ENCODE data around the gene TRIM59. TPM values are rescaled to one million over a fixed set of nuclear protein-coding genes. Genes with fewer than 3 reads are reported as not detected.

TRIM59 gene
- total RNA-seq = 12.5 and 19.4 TPM in 2 replicates

DNA sequence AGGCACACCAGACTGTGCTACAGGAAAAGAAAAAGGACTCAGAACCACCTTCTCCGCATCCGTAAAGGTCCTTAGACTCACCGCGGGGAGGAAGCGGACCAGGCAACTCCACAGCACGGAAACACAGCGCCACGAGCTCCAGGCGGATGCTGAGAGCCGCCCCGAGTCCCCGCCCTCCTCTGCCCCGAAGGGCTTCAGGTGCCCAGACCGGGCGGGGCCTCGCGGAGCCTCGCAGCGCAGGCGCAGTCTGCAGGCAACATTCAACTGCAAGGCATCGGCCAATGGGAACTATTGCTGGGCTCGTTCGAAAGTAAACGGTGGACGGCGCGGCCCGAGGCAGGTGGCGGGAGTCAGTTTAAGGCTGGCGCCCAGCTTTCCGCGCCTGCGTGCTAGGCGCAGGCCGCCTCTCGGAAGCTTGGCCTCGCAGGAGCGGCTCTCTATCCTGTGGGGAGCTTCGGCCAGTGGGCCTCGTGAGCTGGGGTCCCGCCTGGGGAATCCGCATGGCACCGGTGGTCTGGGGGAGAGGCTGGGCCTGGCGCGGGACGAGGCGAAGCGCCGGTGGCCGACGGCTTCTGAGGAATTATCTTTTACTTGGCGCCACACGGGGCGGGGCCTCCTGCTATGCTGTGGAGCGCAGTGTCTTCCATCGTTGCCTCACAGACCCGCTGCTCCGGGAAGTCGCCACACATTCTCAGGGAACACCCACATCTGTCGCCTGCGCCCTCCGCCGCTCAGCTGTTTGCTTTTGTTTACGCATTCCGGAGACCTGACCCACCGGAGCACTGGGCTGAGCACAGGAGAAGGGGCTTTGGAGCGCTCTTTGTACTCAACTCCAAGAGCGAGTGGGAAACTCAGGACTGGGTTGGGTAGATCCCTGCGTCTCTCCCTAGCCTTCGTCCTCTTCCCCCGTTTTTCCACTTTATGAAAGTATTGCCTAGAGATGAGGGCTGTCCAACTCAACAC is at the start of gene TRIM59:
Gene TRIM59, minus strand, starts transcription at position 151 of the 963 bp plus-strand sequence. CDS start 10,603 bp downstream, outside the sequence.
- peak; percentile 91 to 96 for DNase-seq (ENCODE audit: low read depth in 2 of 2)

- no peak for DNase-seq (ENCODE audit: low read depth in 2 of 2)
Observed at GRCh38 chr3:160498202-160498601, 48.6 kb upstream of the TRIM59 start.

DNA sequence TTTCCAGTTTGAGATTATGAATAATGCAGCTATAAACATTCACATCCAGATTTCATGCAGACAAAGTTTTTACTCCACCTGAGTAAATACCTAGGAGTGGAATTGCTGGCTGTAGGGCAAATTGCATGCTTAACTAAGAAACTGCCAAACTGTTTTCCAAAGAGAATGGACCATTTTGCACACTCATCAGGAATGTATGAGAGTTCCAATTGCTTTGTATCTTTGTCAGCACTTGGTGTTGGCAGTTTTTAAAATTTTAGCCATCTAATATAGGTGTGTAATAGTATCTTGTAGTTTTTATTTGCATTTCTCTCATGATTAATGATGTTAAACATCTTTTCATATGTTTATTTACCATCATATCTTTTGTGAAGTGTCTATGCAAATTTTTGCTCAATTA is 40.6 kb upstream of the TRIM59 start:
- no peak for DNase-seq (ENCODE audit: low read depth in 2 of 2)

GRCh38 chr3:160486459-160486869 is 36.9 kb upstream of the TRIM59 start:
- peak; percentile 23 to 47 for DNase-seq (ENCODE audit: low read depth in 2 of 2)

- no peak for DNase-seq (ENCODE audit: low read depth in 2 of 2)
Observed at GRCh38 chr3:160482796-160483195, 33.2 kb upstream of the TRIM59 start.

GRCh38 chr3:160481856-160482255 is 32.3 kb upstream of the TRIM59 start:
- peak in 1 of 2 donors; percentile 7 for DNase-seq (ENCODE audit: low read depth in 2 of 2)

DNA sequence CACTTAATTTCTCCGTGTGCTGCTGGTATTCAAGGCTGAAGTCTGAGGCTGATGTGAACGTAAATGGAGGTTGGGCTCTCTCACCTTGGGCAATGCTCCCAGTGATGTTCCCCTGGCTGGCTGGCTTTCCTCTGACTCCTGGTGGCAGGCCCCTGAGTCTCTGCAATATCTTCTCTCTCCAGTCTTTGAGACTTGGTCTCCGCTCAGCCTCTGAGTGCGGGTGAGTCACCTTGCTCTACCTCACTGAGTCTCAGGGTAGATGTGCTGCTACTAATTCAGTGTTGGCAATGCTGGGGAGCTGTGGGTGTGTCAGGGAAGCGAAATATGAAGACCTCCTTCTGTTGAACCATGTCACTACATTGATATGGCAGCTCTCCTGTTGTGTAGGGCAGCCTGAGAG is 31.3 kb upstream of the TRIM59 start:
- DNase-seq (ENCODE audit: low read depth in 2 of 2) = no peak

- no peak for DNase-seq (ENCODE audit: low read depth in 2 of 2)
Observed at GRCh38 chr3:160479376-160479775, 29.8 kb upstream of the TRIM59 start.

DNA sequence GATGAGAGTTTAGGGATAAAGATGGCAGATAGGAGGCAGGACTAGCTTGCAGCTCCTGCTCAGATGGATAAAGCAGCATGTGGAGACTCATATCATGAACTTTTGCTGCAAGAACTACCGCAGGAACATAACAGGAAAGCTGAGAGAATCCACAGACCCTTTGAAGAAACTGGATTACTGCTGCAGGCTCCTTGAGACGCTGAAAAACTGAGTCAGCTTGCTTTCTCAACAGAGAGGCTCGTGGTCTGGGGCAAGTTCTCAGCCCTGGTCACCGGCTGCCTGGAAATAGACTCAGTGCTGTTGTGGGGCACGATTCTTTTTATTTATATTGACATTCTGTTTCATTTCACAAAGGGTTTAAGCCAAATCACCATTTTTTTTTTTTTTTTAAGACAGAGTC is 28.8 kb upstream of the TRIM59 start:
- no peak for DNase-seq (ENCODE audit: low read depth in 2 of 2)

GRCh38 chr3:160477750-160478149 is 28.2 kb upstream of the TRIM59 start:
- DNase-seq (ENCODE audit: low read depth in 2 of 2) = no peak

DNA sequence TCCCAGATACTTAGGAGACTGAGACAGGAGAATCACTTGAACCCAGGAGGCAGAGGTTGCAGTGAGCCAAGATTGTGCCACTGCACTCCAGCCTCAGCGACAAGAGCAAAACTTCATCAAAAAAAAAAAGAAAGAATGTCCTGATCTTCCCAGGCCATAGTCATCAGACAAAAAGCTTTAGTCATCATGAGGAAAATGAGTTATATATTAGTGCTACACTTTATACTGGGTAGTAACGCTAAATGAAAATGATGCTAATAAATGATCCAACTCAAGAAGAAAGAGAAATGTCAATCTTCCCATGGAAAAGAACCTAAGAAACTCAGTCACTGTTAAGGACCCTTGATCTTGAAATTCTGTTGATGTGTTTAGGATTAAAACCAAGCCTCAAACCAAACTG is 26.3 kb upstream of the TRIM59 start:
- DNase-seq (ENCODE audit: low read depth in 2 of 2) = no peak

DNA sequence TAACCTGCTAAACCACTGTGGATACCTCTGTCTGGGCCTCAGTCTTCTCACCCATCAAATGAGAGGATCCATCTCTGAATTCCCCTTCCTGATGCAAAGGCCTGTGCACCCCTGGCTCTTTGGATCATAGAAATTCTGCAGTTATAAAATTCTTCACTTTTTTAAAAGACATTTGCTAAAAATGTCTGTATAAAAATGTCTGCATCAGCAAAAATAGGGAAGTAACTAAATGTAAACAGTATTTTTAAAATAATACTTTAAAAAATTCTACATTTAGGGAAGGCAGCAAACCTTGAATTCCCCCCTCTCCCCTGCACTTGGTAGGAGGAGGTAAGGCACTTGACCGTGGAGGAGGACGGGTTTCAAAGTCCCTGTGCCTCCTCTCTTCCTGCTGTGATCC is 25.6 kb upstream of the TRIM59 start:
- no peak for DNase-seq (ENCODE audit: low read depth in 2 of 2)

DNA sequence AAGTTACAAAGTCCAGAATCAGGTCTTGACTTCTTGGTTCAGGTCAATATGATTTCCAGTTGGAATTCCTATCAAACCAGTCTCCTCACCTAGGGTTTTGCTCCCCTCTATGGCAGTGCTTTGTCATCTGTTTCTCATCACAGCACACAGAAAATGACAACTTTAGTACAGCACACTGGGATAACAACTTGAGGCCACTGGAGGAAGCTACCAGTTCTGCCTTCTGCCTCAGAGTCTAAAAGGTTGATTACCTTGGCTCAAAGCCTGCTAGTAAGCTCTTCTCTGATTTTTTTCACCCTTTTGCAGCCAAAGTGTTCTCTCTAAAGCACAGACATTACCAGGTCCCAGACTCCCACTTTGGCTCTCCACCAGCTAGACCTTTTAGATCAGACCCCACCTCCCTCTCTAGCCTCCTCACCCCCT is 24.8 kb upstream of the TRIM59 start:
- DNase-seq (ENCODE audit: low read depth in 2 of 2) = no peak

DNA sequence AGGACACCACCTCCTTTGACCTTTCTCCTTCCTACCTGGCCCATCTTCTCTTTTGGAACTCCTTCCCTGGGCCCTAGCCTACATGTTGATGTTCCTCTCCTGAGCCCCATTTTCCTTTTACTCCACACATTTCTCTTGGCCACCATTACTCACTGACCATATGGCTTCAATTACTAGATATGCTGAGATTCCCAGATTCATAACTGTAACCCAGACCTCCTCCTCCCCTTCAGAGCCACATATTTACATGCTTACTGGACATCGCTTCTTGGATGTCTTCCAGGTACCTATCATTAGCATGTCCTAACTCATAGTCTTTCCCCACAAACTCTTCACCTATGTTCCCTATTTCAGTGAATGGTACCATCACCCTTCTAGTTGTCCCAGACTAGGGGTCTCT is 24.4 kb upstream of the TRIM59 start:
- DNase-seq (ENCODE audit: low read depth in 2 of 2) = no peak

GRCh38 chr3:160473221-160473620 is 23.6 kb upstream of the TRIM59 start:
- no peak for DNase-seq (ENCODE audit: low read depth in 2 of 2)

DNA sequence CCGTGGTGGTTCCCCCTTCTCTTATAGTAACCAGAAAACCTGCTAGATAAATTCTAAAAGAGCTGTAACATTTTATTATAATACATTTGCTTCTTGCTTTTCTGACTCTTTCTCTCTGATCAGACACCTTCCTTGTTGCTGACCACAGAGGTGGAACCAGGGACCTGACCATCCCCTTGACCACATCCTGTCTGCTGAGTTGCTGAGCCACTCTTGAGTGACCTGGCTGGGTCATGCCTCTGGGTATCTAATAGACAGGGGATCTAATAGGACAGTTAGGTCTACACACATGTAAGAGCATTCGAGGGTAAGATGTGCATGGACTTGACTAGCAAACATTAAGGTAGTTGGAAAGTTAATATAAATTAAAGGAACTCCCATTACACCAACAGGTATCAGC is 22.8 kb upstream of the TRIM59 start:
- no peak for DNase-seq (ENCODE audit: low read depth in 2 of 2)

- no peak for DNase-seq (ENCODE audit: low read depth in 2 of 2)
Observed at GRCh38 chr3:160471892-160472291, 22.3 kb upstream of the TRIM59 start.

GRCh38 chr3:160470181-160470580 is 20.6 kb upstream of the TRIM59 start:
- DNase-seq (ENCODE audit: low read depth in 2 of 2) = no peak

GRCh38 chr3:160464971-160465370 is 15.4 kb upstream of the TRIM59 start:
- no peak for DNase-seq (ENCODE audit: low read depth in 2 of 2)

DNA sequence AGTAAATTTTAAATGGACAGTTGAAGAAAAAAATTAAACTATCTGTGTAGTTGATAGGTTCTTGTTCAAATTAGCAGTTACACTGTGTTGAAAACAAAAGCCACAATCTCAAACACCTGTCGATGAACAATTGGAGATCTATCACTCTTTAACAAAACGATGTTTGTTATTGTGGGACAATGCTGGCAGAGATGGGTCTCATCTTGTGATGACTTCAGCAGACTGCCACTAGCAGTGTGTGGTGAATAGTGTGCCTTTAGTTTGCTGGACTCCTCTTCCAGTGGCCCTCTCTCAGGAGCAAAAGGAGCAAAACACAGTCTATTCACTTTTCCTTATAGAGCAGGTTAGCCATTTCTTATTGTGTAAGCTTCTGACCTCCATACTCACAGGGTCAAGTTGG is 14.7 kb upstream of the TRIM59 start:
- DNase-seq (ENCODE audit: low read depth in 2 of 2) = no peak

GRCh38 chr3:160460033-160460432 is 10.4 kb upstream of the TRIM59 start:
- no peak for DNase-seq (ENCODE audit: low read depth in 2 of 2)

GRCh38 chr3:160459450-160459970 is 9.9 kb upstream of the TRIM59 start:
- DNase-seq (ENCODE audit: low read depth in 2 of 2) = no peak

DNA sequence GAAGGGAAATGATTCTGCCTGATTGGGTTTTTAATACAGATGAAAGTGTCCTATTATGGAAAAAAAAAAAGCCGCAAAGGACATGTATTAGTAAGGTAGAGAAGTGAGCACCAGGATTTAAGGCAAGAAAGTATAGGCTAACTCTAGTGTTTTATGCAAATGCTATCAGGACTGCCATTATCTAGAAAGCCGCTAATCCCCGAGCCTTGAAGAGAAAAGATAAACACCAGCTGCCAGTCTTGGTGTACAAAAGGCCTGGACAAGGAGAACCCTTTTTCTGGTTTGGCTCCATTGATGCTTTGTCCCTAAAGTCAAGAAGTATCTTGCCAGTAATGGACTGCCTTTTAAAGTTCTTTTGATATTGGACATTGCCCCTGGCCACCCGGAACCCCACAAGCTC is 8.6 kb upstream of the TRIM59 start:
- no peak for DNase-seq (ENCODE audit: low read depth in 2 of 2)
